Hematopoietic multipotent progenitor cell treated with erythropoietin and hydrocortisone succinate and interleukin-3 and kit ligand, for 17 days (in vitro differentiated cells): Measurements from ENCODE around the gene GPNMB.
"Not testable (repeated sequence)": the region's sequence is repeated elsewhere in the genome, so short reads cannot be mapped to it uniquely, and the experiment has no call there.

Experiments used
- DNase-seq: peaks from one replicate; pipeline ENCODE4 v3.0.0-alpha.2; 2015; ENCODE audit warnings: low spot score

GPNMB gene

GRCh38 chr7:23246555-23246954 is at the start of gene GPNMB:
Gene GPNMB (plus strand): TSS chr7:23246775. CDS start chr7:23246858, 83 bp downstream.
- DNase-seq: no peak

- DNase-seq: not testable (repeated sequence)
Observed at GRCh38 chr7:23197745-23198144, 48.8 kb upstream of the GPNMB start.

GRCh38 chr7:23200331-23200730 is 46.2 kb upstream of the GPNMB start:
- no peak for DNase-seq

DNA sequence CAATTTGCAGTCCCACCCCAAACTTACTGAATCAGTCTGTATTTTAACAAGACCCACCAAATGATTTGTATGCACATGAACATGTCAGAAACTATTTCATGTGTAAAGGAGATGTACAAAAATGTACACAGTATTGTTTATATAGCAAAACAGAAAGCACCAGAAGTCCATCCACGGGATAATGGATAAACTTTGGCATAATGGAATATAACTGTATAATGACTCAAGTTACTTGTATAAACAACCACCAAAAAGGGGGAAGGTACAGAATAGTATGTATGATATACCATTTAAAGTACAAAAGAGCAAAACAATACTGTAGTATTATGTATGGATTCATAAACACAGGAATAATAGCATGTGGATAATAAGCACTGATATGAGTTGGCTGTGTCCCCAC is 42.3 kb upstream of the GPNMB start:
- DNase-seq: no peak

DNA sequence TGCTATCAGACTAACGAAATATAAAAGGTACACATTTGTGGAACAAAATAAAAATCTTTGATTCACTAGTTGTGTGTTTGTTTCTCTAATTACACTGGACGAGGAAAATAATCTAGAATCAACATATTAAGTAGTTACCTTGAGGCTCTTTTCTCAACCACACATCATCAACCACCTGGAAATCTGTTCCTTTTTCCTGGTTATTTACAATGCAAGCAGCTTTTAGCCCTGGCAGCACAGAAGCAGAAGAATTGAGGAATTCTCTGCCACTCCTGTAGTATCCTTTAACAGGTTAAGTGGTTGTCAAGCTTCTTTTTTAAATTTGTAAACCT is 41.0 kb upstream of the GPNMB start:
- no peak for DNase-seq

DNA sequence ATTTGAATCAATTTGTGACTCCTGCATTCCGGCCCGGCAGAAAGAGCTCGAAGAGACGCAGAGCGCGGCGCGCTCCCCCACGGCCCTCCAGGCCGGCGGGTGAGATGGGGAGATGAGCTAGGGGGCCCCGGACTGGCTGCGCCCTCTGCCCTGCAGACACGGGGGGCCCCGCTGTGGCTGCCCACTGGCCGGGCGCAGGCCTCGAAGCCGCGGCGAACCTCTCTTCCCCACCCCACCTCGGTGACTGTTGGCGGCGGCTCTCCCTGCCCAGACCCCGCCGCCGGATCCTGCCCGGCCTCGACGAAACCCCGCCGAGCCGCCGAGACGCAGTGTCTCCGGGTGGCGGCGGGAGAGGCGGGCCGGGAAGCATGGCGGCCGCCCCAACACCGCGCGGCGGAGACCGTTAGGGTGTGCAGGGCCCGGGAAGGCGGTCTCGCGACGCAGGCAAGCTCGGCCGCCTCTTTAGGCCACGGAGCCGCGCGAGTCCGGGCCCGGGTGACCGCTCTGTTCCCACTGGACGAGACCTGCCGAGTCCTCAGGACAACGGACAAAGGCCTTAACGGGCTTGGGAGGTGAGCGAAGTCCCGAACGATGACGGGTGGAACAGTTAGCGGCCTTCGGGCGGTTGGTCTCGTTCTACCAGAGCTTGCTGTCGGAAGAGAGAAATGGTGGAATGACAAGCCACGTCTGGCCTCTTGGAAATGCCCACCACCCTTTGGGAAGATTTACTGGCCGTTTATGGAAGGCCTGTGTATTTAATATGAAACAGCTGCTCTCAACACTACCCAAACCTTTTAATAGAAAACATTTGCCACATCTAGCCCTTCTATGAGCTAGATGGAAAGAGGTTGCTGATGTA is 40.4 kb upstream of the GPNMB start:
- no peak for DNase-seq

DNA sequence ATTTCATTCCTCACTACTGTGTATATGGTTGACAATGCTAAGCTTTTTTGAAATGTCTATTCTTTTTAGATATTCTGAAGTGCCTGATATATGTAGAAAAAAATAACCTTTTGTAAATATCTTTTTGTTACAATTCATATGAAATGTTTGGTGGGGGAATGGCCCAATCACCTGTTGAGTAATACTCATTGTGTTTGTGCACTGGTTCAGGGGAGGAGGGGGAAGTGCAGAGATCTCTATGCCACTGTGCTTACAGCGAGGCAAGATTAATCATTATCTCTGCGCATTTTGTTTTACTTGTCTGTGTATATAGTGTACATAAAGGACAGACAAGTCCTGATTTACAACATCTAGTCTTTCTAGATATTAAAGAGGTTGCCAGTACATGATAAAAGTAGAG is 39.6 kb upstream of the GPNMB start:
- no peak for DNase-seq

DNA sequence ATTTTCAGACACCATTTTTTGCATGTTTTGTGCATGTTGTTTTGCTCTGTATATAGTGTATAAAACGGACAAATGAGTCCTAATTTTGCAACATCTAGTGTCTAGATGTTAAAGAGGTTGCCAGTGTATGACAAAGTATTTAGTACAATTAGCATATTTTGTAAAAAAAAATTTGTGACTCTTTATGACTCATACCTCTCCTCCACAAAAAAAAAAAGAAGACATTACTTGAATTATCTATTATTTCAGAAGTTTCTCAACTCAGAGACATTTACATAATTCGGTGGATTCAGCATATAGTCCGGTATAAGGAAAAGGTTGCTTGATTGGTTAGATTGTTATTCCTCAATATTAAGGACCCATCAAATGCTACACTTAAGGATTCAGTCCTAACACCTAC is 38.7 kb upstream of the GPNMB start:
- DNase-seq: no peak

GRCh38 chr7:23208316-23208715 is 38.3 kb upstream of the GPNMB start:
- no peak for DNase-seq

- DNase-seq: no peak
Observed at GRCh38 chr7:23210506-23210905, 36.1 kb upstream of the GPNMB start.

GRCh38 chr7:23211589-23211988 is 35.0 kb upstream of the GPNMB start:
- DNase-seq: no peak

- no peak for DNase-seq
Observed at GRCh38 chr7:23212395-23212794, 34.2 kb upstream of the GPNMB start.

- DNase-seq: no peak
Observed at GRCh38 chr7:23212841-23213240, 33.7 kb upstream of the GPNMB start.

- no peak for DNase-seq
Observed at GRCh38 chr7:23213755-23214154, 32.8 kb upstream of the GPNMB start.

GRCh38 chr7:23214423-23214822 is 32.2 kb upstream of the GPNMB start:
- DNase-seq: no peak

GRCh38 chr7:23214938-23215337 is 31.6 kb upstream of the GPNMB start:
- DNase-seq: no peak

DNA sequence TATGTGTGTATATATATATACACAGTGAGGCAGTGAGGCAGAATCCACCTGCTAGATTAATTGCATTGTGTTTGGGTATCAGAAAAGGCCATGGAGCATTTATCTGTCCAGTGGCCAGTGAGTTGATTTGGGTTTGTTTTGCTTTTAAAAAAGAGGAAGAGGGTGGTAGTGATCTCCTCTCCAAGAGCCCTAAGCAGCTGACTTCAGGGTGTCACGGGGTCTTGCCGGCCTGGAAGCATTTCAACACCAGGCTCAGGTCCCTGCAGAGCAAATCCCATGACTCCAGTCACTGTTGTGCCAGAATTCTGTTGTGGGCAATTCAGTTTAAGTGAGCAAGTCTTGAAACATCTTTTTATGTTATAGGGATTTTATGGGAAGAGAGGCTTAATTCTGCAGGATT is 30.6 kb upstream of the GPNMB start:
- no peak for DNase-seq

DNA sequence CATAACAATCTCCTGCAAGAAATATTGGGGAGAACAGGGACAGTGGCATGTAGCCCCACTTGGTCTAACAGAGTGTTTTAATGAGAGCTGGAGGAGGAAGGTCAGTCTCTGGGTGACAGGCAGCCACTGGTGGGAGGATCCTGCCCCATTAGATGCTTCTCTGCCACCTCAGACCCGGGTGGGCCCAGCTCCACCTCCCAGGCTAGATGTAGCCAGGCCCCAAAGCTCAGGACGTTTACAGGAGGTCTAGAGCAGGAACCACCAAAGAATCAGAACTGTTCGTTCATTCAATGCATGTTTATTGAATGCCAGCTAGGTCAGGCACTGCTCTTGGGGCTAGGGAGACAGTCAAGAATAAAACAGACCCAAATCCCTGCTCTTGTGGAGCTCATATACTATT is 28.4 kb upstream of the GPNMB start:
- DNase-seq: no peak

GRCh38 chr7:23220690-23221305 is 25.8 kb upstream of the GPNMB start:
- DNase-seq: no peak

GRCh38 chr7:23222439-23223030 is 24.0 kb upstream of the GPNMB start:
- no peak for DNase-seq

GRCh38 chr7:23224364-23224763 is 22.2 kb upstream of the GPNMB start:
- not testable (repeated sequence) for DNase-seq

DNA sequence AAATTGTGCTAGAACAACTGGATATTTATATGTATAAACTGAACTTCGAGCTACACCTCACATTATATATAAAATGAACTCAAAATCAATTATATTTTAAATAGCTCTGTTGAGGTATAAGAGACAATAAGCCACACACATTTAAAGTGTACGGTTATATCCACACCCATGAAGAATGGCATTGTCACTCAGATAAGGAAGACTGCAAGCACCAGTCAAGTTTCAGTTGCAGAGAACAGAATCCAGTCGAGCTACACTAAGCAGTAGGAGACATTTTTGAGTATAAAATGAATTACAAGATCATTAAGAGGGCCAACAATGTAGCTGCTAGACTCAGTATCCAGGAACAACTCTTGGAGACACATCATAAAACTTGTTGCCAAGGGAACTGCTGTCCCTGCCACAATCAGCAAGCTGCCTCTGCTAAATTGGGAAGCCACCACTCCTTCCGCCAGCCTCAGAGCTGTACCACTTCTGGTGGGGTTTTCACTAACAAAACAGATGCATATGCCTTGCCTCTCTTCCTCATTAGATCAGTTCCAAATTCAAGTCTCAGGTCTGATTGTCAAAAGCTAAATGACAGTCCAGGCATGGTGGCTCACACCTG is 19.6 kb upstream of the GPNMB start:
- DNase-seq: no peak

- no peak for DNase-seq
Observed at GRCh38 chr7:23228412-23228811, 18.2 kb upstream of the GPNMB start.
